ENCODE results near the gene ARID3B.
"Not testable (repeated sequence)": the region's sequence is repeated elsewhere in the genome, so short reads cannot be mapped to it uniquely, and the experiment has no call there.

The ARID3B gene

GRCh38 chr15:74569731-74570070, 28.7 kb downstream of the ARID3B start:
- no peak for DNase-seq

- no peak for DNase-seq
These were observed 30.2 kb downstream of the ARID3B start for GRCh38 chr15:74571191-74571590.

DNA sequence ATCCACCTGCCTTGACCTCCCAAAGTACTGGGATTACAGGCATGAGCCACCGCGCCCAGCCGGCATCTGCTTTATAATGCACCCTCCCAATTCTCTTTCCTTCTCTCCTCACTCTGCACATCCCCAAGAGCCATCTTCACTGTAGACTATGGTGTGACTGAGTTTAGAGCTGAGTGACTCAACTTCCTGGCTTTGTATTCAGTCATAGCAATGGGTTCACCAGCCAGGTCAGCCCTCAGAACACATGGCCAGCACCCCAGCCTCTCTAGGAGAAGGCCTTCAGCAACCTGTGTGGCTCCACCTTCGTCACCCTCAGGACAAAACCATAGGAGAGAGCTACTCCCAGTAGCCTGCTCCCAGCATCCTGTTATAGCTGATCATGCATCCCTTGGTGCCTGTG, 33.0 kb downstream of the ARID3B start:
- no peak for DNase-seq

DNA sequence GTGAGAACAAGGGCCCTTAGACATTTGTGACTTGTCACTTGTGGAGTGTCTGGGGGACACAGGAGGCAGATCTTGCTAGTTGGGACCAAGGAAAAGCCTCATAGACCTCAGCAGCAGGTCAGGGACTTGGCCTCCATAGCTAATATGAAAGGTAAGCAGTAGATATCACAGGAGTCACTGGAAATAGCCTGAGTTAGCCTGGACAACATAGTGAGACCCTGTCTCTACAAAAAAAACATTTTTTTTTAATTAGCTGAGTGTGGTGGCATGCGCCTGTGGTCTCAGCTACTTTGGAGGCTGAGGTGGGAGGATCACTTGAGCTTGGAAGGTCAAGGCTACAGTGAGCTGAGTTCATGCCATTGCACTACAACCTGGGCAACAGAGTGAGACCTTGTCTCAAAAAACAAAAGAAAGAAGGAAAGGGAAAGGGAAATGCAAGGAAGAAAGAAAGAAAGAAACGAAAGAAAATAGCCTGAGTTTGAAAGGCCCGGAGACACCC, 37.5 kb downstream of the ARID3B start:
- no peak for DNase-seq

DNA sequence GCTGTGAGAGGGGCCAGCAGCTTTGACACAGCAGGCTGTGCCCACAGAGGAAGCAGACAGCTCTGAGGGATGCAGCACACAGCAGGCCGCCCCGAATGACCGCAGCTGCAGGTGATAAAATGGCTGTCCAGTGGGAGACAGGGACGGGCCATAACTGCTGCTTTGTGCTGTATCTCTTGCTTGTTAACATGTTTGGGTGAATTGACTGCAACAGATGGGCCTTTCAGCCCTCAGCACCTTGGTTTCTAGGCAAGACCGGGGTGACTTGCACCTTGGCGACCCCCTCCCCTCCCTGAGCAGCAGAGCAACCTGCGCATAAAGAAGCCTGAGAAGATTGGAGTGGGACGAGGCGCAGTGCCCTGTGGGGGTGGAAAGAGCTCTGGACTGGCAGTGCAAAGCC, 38.0 kb downstream of the ARID3B start:
- no peak for DNase-seq

- no peak for DNase-seq
These were observed 39.7 kb downstream of the ARID3B start for GRCh38 chr15:74580538-74581350.

DNA sequence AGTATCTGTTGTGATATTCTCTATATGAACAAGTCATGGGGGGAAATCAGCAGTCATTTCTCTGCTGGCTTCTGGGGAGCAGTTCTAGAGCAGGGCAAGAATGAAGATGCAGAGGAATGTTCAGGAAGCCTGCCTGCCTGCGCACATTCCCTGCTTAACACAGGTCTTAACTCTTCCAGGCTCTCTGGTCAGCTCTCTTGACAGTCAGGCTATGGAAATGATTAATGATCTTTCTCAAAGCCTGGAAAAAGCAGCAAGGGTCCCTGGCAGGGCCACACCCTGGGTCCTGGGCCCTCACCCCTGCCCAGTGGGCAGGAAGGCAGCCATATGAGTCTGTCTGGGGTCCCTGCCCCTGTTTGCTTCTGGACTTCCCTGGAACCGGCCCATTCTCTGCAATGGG, 43.2 kb downstream of the ARID3B start:
- DNase-seq: no peak

- DNase-seq: no peak
These were observed 43.8 kb downstream of the ARID3B start for GRCh38 chr15:74584779-74585178.

GRCh38 chr15:74585191-74585590, 44.2 kb downstream of the ARID3B start:
- DNase-seq: no peak

DNA sequence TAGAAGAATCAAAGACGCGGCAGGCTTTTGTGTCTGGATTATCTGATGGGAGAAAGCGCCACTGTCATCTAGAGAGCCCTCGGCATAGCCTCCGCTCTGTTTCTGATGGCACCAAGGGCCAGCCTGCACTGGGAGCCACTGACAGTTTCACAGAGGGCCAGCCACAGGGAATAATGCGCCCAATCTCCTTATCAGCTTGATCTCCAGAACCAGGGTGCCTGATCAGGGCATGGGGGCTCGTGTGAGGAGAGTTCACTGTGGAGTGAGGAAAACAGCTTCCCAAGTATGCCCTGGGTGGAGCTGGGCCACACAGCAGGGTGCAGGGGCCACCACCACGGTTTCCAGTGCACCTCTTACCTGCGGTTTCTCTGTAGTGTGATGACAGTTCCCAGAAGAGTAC, 44.8 kb downstream of the ARID3B start:
- DNase-seq: no peak

DNA sequence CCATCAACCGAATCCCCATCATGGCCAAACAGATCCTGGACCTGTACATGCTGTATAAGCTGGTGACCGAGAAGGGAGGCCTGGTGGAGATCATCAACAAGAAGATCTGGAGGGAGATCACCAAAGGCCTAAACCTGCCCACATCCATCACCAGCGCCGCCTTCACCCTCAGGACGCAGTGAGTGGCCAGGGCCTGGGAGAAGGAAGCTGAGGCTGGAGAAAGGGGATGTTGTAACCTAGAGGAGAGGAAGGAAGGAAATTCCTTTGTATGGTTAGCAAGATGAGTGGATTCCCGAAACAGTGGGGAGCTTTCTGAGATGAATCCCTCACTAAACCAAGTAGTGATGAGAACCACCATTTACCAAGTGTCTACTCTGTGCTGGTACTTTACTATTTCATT, 48.8 kb downstream of the ARID3B start:
- DNase-seq: peak; percentile 14

- DNase-seq: no peak
These were observed 51.2 kb downstream of the ARID3B start for GRCh38 chr15:74592222-74592621.

DNA sequence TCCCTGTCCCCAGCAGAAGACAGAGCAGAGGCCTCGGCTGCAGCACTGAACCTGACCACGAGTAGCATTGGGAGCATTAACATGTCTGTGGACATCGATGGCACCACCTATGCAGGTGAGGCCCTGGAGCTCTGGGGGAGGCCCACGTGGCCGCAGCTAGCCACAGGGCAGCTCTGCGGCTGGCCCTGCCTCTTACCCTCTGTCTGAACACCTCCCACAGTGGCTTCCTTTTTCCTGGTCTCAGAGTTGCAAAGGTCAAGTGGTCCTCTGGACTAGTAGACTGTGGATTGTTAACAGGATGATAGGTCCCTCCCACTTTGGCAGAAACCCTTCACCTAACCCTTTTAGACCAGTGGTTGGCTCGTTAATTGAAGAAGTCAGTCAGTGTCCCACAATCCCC, 52.1 kb downstream of the ARID3B start:
- DNase-seq: no peak

GRCh38 chr15:74594455-74594854, 53.4 kb downstream of the ARID3B start:
- no peak for DNase-seq

GRCh38 chr15:74595271-74595670, 54.3 kb downstream of the ARID3B start:
- no peak for DNase-seq

DNA sequence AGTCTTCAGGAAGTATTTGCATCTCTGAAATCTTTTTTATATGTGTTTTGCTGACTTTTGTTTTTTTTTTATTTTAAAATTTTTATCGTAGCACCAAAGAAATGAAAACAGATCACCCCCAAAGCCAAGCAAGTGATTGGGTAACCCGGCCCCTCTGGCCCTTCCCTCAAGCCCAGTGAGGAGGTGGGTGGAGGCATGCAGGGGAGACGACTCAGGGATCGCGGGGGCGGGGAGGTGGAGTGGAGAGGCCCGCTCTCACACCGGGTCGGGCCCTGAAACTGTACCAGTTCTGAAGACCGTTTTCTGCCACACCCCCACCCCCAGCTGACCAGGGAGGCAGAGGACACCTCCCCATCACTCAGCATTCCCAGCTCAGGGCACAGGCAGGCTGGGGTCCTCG, 55.7 kb downstream of the ARID3B start:
- DNase-seq: not testable (repeated sequence)

DNA sequence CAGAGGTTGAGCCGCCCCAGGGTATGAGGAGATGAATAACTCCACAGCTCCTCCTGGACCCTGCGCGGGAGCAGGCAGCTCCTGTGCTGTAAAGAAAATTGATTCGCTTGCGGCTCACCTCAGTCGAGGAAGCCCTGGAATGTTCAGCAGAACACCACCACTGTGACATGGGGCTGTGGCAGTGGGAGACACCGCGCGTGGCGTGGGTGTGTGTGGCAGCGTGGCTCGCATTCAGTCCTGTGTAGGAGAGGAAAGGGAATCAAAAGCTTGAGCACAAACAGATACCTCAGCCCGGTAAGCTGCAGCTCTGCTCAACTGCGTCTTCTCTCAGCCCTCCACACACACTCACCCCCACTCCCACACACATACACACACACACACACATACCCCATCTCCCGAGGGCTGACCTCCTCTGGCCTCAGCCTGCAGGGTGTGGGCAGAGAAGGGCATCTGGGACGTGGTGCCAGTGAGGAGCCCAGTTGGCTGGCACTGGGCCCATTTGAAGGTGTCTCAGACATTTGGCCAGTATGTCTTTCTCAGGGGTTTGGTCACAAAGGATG, 56.2 kb downstream of the ARID3B start:
- DNase-seq: not testable (repeated sequence)

DNA sequence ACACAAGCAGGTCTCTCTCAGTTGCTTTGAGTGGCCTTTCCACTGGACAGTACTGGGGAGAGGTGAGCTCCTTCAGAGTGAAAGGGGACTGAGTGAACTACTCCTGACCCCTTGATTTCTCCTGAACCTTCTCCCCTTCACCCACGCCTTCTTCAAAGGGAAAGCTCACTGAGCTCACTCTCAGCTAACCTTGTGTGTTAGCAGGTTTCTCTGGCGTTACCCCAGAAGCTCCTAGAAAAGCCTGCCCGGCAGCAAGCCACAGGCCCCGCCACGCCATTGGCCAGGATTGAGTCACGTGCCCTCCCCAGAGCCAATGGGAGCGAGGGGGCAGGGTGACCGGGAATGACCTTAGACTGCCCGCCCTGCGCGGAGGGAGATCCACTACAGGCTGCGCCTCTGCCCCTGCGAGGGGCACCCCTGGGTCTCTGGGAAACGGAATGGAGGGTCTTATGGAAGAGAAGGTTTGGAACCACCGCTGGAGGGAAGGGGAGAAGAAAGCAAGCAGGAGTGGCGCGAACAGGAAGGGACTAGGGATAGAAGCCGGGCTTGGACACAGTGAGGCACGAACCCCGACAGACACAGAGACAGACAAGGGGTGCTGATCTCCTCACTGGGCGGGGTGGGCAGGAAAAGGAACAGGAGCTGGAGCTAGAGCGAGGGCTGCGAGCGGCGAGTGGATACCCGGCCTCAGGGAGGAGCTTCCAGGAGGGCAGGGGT, 57.3 kb downstream of the ARID3B start:
- DNase-seq: peak; percentile 84

DNA sequence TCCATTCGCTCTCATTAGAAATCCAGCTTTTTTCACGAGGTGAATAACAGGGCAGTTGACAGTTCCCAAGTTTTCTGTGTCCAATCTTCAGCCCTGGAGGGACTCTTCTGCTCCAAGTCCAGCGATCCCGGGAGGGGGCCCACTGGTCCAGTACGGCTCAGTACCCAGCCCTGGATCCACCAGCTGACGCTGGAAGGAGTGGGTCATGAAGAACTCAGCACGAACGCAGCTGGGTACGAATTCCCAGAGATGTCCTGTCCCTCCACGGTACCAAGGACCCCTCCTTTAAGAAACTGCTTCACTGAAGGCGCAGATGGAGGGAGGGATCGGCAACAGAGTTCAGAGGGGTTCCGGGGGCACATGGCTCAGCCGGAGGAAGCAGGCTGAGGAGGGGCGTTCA, 58.1 kb downstream of the ARID3B start:
- DNase-seq: no peak

GRCh38 chr15:74603026-74603788, 62.2 kb downstream of the ARID3B start:
- DNase-seq: no peak

DNA sequence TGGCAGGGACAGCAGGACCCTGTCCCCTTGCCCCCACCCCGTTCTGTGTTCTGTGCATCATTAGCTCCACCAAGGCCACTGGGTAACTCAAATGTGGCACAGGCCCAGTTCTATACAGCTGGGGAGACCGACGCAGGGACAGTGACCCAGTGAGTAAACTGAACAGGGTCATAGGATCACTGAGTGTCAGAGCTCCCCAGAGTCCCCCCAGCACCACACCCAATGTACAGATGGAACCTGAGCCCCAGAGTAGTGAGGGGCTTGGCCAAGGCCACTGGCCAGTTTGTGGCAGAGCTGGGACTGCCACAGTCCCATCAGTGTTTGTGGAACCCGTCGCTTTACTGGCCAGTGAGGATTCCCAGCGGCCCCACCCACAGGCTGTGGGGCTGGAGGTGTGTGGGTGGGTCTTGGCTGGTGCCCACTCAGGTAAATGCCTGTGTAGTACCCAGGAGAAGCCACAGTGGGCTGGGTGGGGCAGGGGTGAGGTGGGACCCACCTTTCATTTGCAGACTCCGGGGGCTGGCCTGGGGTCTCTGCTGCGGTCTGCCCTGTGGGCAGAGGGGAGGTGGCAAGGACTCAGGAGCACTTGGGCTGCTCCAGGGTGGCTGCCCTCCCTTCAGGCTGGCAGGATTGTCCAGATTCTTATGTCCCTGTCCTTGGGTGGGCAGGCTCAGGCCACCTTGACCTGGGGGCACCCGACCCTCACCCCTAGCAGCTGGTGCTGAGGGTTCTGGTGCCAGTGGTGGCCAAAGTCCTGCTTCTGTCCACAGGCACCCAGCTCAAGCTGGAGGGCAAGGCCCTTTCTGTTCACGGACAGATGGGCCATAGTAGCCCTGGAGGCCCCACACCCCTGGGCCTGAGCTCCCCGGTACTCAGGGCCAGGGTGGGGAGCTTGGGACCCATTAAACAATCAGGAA, 63.0 kb downstream of the ARID3B start:
- DNase-seq: no peak
